Subcutaneous adipose tissue (tissue), 4 donors: ENCODE results near the gene RSPH1. TPM values are rescaled to one million over a fixed set of nuclear protein-coding genes. Genes with fewer than 3 reads are reported as not detected.

ENCODE experiments used
- total RNA-seq, 4 donors: library from RNA; depleted of rRNA; stranded (reverse); fragments of >200 nt; gene quantifications; one replicate each; pipeline ENCODE4 v1.1.0, GENCODE V29; 2016
- TF ChIP-seq, protein P1 (sequence below): fragments of 450-650 bp; IDR thresholded peaks from one replicate; pipeline ENCODE4 v1.5.1; 2016; ENCODE audit warnings: low read depth, mild to moderate bottlenecking, control low read depth, antibody characterized with exemption, moderate library complexity

The RSPH1 gene
- total RNA-seq, 4 donors from 2014 or later, result 0.34 to 0.38 TPM; not detected in 2

DNA sequence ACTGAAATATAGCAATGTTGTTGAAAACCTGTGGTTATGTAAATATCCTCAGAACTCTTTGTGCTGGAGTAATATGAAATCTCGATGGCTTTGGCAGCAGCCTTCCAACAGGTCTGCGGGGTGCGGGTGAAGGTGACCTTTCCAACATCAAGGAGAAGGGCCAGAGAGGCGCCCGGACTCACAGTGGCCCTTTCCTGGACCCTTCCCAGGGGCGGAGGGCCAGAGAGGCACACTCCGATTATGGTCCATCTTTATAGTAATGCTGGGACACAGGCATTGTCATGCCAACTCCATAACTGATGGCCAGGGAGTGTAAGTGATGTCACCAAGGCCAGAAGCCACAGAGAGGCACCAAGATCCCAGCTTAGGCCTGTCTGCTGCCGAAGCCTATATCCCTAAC is 35.7 kb upstream of the RSPH1 start:
- TF ChIP-seq, protein P1, sequence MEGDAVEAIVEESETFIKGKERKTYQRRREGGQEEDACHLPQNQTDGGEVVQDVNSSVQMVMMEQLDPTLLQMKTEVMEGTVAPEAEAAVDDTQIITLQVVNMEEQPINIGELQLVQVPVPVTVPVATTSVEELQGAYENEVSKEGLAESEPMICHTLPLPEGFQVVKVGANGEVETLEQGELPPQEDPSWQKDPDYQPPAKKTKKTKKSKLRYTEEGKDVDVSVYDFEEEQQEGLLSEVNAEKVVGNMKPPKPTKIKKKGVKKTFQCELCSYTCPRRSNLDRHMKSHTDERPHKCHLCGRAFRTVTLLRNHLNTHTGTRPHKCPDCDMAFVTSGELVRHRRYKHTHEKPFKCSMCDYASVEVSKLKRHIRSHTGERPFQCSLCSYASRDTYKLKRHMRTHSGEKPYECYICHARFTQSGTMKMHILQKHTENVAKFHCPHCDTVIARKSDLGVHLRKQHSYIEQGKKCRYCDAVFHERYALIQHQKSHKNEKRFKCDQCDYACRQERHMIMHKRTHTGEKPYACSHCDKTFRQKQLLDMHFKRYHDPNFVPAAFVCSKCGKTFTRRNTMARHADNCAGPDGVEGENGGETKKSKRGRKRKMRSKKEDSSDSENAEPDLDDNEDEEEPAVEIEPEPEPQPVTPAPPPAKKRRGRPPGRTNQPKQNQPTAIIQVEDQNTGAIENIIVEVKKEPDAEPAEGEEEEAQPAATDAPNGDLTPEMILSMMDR, result no peak

DNA sequence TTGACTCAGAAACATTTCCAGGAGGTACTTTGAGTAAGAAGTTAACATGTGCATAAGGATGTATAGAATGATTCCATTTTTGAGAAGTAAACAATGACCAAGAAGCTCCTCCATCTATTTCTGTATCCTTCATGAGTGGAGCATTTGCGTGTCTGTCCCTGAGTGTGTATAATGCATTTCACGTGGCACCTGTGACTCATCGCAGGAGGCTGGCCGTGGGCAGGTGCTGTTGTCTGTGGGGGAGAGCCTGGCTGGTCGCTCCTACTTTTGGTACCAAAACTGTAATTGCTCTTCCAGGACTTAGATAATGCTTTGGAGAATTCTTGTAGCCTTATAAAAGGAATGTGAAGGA is 34.1 kb upstream of the RSPH1 start:
- TF ChIP-seq, protein P1, result no peak

DNA sequence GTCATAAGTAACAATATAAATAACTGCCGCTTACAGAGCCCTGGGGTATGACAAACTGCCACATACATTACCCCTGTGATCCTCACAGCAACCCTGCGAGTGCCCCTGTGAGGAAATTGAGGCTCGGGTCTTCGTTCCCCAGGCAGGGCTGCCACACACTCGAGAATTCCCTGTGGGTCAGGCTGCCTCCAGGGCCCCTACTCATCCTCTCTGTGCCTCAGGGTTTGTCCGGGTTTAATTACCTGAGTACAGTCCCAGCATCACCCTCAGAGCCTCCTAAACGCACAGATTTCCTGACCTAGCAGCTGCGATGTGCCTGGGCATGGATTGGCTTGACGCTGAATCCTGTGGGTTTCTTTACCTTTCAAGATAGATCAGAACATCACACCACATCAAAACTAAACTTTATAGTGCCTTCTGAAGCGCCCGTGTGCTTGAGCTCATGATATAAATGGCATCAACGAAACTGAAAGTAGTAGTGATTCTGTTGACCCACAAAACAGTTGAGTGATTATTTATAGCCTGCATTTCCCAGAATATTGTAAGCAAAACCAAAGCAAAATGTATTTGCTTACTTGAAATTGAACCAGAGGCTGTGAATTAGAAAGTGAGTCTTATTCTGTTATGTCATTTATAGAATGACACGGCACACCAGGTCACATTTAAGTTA is 31.6 kb upstream of the RSPH1 start:
- TF ChIP-seq, protein P1, result no peak

DNA sequence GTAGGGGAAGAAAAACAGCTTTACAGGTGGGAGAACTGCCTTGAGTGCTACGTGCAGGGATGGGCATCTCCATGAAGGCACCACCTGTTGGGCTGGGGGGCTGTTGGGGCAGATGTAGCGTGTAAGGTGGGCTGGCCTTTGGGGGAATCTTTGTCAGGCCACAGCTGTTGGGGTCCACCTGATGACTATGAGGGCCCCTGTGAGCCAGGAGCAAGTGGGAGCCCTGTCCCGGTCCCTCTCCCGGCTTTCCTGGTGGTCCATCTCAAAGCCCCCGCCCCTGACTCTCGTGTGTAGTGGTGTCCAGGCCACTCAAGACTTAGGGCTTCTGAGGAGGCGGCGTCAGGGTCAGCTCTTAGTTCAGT is 31.1 kb upstream of the RSPH1 start:
- TF ChIP-seq, protein P1, result no peak

DNA sequence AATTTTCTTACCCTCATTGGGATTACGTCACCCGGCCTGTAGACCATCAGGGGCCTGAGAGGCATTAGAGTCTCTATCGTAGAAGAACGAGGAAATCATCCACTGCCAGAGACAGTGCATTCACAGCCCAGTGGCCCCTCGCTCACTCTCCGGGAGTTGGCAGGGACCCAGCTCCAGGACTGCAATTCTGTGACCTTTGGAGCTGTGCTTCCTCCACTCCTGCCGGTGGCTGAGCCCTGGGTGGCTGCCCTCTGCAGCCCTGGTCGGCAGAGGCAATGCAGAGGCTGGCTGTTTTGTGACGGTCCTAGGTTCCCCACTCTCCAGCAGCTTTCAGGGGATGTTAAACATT is 30.3 kb upstream of the RSPH1 start:
- TF ChIP-seq, protein P1, result no peak

DNA sequence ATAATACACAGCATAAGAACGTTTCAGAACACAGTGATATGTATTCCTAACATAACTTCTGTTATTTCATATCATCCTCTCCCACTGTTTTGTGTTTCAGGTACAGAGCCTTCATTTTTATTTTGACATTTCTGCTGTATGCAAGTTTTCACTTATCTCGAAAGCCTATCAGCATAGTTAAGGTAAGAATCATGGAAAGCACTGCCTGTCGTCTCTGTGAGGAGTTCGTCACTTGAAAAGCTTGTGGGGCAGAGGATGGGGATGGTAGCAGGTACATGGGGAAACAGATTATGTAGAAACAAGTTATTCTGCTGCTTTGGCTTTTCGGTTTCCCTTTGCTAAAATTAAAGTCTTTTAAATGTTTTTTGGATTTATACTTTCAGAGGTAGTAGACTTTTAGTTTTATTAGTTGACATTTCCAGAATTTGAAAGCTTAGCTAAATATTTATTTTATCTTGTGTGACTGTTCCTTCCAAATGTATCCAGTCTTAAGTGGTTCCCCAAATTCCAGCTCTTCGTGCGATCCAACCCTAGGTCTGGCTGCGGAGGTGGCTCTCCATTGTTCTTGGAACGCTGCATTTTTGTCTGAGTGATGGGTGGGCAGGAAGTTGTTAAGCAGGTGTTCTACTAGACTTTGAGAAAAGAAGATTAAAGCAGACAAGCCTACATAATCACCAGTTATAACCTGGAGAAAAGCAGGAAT is 29.8 kb upstream of the RSPH1 start:
- TF ChIP-seq, protein P1, result no peak

DNA sequence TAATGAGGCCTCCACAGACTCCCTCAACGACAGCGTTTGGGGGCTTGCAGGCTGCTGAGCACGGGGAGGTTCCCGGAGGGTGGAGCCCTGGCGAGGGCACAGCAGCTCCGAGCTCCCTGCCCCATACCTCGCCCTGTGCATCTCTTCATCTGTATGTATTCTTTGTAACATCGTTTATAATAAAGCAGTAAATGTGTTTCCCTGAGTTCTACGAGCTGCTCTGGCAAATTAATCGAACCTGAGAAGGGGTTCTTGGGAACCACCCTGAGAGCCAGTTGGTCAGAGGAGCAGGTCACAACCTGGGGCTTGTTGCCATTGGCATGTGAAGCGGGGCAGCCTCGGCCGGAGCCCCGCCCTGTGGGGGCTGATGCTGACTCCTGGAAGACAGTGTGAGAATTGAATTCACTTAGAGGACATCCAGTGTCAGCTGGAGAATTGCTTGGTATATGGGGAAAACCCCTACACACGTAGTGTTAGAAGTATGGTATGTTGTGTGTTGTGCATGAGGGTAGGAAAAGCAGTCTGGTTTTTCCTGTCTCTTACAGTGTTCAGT is 29.1 kb upstream of the RSPH1 start:
- TF ChIP-seq, protein P1, result no peak
